ENCODE measurements around the gene NCOA1. TPM values are rescaled to one million over a fixed set of nuclear protein-coding genes. Genes with fewer than 3 reads are reported as not detected.

The NCOA1 gene
- total RNA-seq, 4 donors from 2014 or later, result 33.9 to 91.2 (median 60.1) TPM

DNA sequence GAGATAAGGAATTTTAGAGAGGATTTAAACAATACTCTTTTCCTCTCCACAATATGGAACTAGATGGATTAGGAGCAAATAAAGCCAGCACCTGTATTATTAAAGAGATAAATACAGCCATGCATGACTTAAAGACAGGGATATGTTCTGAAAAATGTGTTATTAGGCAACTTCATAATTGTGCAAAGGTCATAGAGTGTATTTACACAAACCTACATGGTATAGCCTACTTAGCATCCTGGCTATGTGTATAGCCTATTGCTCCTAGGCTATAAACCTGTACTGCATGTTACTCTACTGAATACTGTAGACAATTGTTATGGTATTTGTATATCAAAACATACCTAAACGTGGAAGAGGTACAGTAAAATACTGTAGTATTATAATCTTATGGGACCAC, 249.1 kb downstream of the NCOA1 start:
- ATAC-seq (no peak), DNase-seq (no peak)
- peak overlapping the region in 3 of 4 donors; percentile 30 to 55 (median 32) for H3K27ac ChIP-seq
- intact Hi-C loops (cut with DNase I; ENCODE audit: low total_unique reads), result loop anchor here (5.0 kb wide), 1 partner anchor 52 kb away; the partner anchor contains the start of genes CENPO and PTRHD1
- peaks cover 0 to 23% of the 10 kb centered on the region in 2 donors for H3K36me3 ChIP-seq
- no peak overlapping the region for H3K4me3 ChIP-seq
- H3K9me3 ChIP-seq, result no peaks in the 10 kb centered on the region
- H3K4me1 ChIP-seq, result peaks cover 20 to 35% of the 10 kb centered on the region in 2 donors
- in situ Hi-C loops (cut with MboI; ENCODE audit: low sequenced_read_pairs in 4 of 4), result no loop called here
- TF ChIP-seq, protein P1, sequence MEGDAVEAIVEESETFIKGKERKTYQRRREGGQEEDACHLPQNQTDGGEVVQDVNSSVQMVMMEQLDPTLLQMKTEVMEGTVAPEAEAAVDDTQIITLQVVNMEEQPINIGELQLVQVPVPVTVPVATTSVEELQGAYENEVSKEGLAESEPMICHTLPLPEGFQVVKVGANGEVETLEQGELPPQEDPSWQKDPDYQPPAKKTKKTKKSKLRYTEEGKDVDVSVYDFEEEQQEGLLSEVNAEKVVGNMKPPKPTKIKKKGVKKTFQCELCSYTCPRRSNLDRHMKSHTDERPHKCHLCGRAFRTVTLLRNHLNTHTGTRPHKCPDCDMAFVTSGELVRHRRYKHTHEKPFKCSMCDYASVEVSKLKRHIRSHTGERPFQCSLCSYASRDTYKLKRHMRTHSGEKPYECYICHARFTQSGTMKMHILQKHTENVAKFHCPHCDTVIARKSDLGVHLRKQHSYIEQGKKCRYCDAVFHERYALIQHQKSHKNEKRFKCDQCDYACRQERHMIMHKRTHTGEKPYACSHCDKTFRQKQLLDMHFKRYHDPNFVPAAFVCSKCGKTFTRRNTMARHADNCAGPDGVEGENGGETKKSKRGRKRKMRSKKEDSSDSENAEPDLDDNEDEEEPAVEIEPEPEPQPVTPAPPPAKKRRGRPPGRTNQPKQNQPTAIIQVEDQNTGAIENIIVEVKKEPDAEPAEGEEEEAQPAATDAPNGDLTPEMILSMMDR (IDR thresholded peaks at IDR 0.05 in 4 of 5, conservative IDR thresholded peaks at IDR 0.05 in 1 of 5), result no peak
- TF ChIP-seq POLR2A (IDR thresholded peaks at IDR 0.05), result no peak
- H3K27me3 ChIP-seq, result no peaks in the 10 kb centered on the region

DNA sequence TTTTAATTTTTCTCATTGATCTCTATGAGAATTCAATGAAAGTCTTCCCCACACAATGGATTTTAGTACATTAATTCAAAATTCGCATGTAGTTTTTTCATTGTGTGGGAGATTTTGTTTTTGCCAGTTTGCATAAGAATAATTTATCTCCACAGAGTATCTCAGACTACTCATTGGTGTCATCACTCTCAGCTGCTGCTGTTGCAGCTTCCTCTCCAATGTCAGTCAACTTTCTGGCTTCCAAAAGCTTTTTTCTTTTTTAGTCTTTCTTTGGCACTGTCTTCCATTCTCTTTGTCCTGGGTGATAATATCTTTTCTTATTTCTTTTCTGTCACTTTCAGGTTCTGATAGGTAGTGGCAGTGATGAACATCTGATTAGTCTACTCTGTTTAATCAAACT, 251.7 kb downstream of the NCOA1 start:
- Histone ChIP-seq H3K36me3 (peaks cover 0 to 23% of the 10 kb centered on the region in 2 donors), H3K9me3 (no peaks in the 10 kb centered on the region), H3K4me1 (peaks cover 16 to 25% of the 10 kb centered on the region in 2 donors), H3K27ac (no peak overlapping the region), H3K4me3 (no peak overlapping the region), H3K27me3 (no peaks in the 10 kb centered on the region)
- ATAC-seq (no peak), DNase-seq (no peak)
- TF ChIP-seq, protein P1 (IDR thresholded peaks at IDR 0.05 in 4 of 5, conservative IDR thresholded peaks at IDR 0.05 in 1 of 5), result no peak
- no peak for TF ChIP-seq POLR2A (IDR thresholded peaks at IDR 0.05)
- intact Hi-C loops (cut with DNase I; ENCODE audit: low total_unique reads) (loop anchor here (5.0 kb wide), 1 partner anchor 50 kb away; the partner anchor contains the start of genes CENPO and PTRHD1), in situ Hi-C loops (cut with MboI; ENCODE audit: low sequenced_read_pairs in 4 of 4) (no loop called here)

DNA sequence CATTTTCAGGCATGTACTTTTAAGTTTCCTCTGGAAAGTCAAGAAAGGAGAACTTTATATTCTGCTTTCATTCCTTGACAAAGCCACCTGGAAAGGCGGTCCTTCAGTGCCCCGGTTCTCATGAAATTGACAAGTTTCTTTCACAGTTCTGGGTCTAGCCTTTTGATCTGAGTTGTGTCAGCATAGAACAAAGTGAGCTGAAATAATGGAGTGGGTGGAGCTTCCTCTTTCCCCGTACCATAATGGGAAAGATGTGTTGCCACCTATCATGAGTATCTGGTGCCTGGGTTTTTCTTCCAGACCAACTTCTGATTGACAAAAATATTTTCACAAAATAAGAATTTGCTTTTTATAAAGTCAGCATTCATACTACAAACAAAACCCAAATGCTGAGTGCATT, 252.9 kb downstream of the NCOA1 start:
- no peak for DNase-seq
- H3K9me3 ChIP-seq, result no peaks in the 10 kb centered on the region
- H3K36me3 ChIP-seq, result peaks cover 0 to 23% of the 10 kb centered on the region in 2 donors
- H3K27me3 ChIP-seq, result no peaks in the 10 kb centered on the region
- no peak for ATAC-seq
- H3K4me1 ChIP-seq, result peaks cover 5 to 13% of the 10 kb centered on the region in 2 donors
- intact Hi-C loops (cut with DNase I; ENCODE audit: low total_unique reads) (loop anchor here (5.0 kb wide), 1 partner anchor 48 kb away; the partner anchor contains the start of genes CENPO and PTRHD1), in situ Hi-C loops (cut with MboI; ENCODE audit: low sequenced_read_pairs in 4 of 4) (no loop called here)
- H3K27ac ChIP-seq, result no peak overlapping the region
- TF ChIP-seq, protein P1 (IDR thresholded peaks at IDR 0.05 in 4 of 5, conservative IDR thresholded peaks at IDR 0.05 in 1 of 5), result no peak
- no peak for TF ChIP-seq POLR2A (IDR thresholded peaks at IDR 0.05)
- H3K4me3 ChIP-seq, result no peak overlapping the region

DNA sequence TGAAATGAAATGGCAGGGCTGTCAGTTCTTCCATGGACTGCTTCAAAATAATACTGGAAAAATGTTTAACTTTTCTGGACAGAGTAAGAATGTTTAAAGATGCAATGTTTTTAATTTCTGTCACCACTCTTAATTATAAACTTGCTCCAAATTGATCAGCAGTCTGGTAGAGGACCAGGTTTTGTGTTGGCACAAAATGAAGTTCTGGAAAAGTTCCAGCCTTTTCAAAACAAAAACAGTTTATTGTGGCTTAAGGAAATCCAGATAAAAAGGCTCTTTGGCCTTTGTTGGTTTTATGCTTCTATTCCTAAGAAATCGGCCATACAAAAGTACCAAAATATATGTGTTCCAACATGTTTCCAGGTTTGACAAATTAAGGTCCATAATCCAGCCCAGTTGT, 253.3 kb downstream of the NCOA1 start:
- DNase-seq (no peak), ATAC-seq (no peak)
- Histone ChIP-seq H3K4me1 (peaks cover under 1 to 9% of the 10 kb centered on the region in 2 donors), H3K27me3 (no peaks in the 10 kb centered on the region), H3K4me3 (no peak overlapping the region), H3K9me3 (no peaks in the 10 kb centered on the region), H3K36me3 (peaks cover 0 to 23% of the 10 kb centered on the region in 2 donors), H3K27ac (no peak overlapping the region)
- in situ Hi-C loops (cut with MboI; ENCODE audit: low sequenced_read_pairs in 4 of 4) (no loop called here), intact Hi-C loops (cut with DNase I; ENCODE audit: low total_unique reads) (loop anchor here (5.0 kb wide), 1 partner anchor 48 kb away; the partner anchor contains the start of genes CENPO and PTRHD1)
- TF ChIP-seq POLR2A (IDR thresholded peaks at IDR 0.05), result no peak
- TF ChIP-seq, protein P1 (IDR thresholded peaks at IDR 0.05 in 4 of 5, conservative IDR thresholded peaks at IDR 0.05 in 1 of 5), result no peak

DNA sequence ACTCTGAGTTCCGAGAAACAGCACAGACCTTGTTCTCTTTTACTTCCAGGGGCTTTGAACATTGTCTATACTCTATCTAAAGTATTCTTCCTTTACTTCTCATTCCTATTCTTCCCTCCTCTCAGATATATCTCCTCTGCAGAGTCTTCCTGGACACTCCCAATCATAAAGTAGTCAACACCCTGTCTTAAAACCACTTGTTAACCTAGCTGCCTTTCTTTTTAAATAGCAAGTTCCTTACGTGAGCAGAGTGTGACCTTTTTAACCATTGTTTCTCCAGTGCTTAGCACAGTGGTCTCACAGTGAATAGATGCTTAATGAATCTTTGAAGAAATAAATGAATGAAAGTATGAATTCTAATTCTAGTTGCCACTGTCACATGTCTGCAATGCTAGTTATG, 254.8 kb downstream of the NCOA1 start:
- intact Hi-C loops (cut with DNase I; ENCODE audit: low total_unique reads) (no loop called here), in situ Hi-C loops (cut with MboI; ENCODE audit: low sequenced_read_pairs in 4 of 4) (no loop called here)
- Histone ChIP-seq H3K27me3 (no peaks in the 10 kb centered on the region), H3K9me3 (no peaks in the 10 kb centered on the region), H3K36me3 (peaks cover 0 to 19% of the 10 kb centered on the region in 2 donors), H3K4me1 (peaks cover 0 to 5% of the 10 kb centered on the region in 2 donors), H3K27ac (no peak overlapping the region), H3K4me3 (no peak overlapping the region)
- ATAC-seq (no peak), DNase-seq (no peak)
- TF ChIP-seq, protein P1 (IDR thresholded peaks at IDR 0.05 in 4 of 5, conservative IDR thresholded peaks at IDR 0.05 in 1 of 5), result no peak
- TF ChIP-seq POLR2A (IDR thresholded peaks at IDR 0.05), result no peak
